ENCODE results near the gene DGCR8. TPM values are rescaled to one million over a fixed set of nuclear protein-coding genes. Genes with fewer than 3 reads are reported as not detected.

Gene DGCR8
- total and polyA plus RNA-seq, 2 donors from 2014 or later = 12.2 to 40.1 TPM

GRCh38 chr22:20132686-20133246 lies 52.7 kb downstream of the DGCR8 start:
- Histone ChIP-seq H3K27me3 (ENCODE audit: control insufficient read depth, insufficient read depth, low read length) (no peaks in the 10 kb centered on the region), H3K4me1 (ENCODE audit: control insufficient read depth in 2 of 3, insufficient read depth in 2 of 3, low read depth in 1 of 3, low read length in 3 of 3) (peaks cover 0 to 53% (median 7%) of the 10 kb centered on the region in 3 donors), H3K4me3 (ENCODE audit: low read length in 3 of 3) (peak overlapping the region in 2 of 3 donors; percentile 66 to 69), H3K27ac (ENCODE audit: low read depth in 2 of 2, low read length in 2 of 2) (no peak overlapping the region), H3K9ac (ENCODE audit: low read length in 3 of 3) (peak overlapping the region in 2 of 3 donors; percentile 65 to 80), H3K36me3 (ENCODE audit: control insufficient read depth in 2 of 3, insufficient read depth in 3 of 3, low read length in 3 of 3) (no peaks in the 10 kb centered on the region), H3K9me3 (ENCODE audit: control insufficient read depth in 2 of 3, insufficient read depth in 1 of 3, low read length in 3 of 3) (no peaks in the 10 kb centered on the region)
- intact Hi-C loops (cut with DNase I) = no loop called here
- no peak for TF ChIP-seq CTCF (IDR thresholded peaks at IDR 0.05; ENCODE audit: borderline replicate concordance, extremely low read depth, insufficient read depth)
- FAIRE-seq = no peak
- no peak for DNase-seq

- H3K4me3 ChIP-seq (ENCODE audit: low read length in 3 of 3) = no peak overlapping the region
- DNase-seq = no peak
- no peak overlapping the region for H3K9ac ChIP-seq (ENCODE audit: low read length in 3 of 3)
- no peak overlapping the region for H3K27ac ChIP-seq (ENCODE audit: low read depth in 2 of 2, low read length in 2 of 2)
- peaks cover 0 to 53% (median 7%) of the 10 kb centered on the region in 3 donors for H3K4me1 ChIP-seq (ENCODE audit: control insufficient read depth in 2 of 3, insufficient read depth in 2 of 3, low read depth in 1 of 3, low read length in 3 of 3)
- H3K9me3 ChIP-seq (ENCODE audit: control insufficient read depth in 2 of 3, insufficient read depth in 1 of 3, low read length in 3 of 3) = no peaks in the 10 kb centered on the region
- no peak for TF ChIP-seq CTCF (IDR thresholded peaks at IDR 0.05; ENCODE audit: borderline replicate concordance, extremely low read depth, insufficient read depth)
- no peaks in the 10 kb centered on the region for H3K27me3 ChIP-seq (ENCODE audit: control insufficient read depth, insufficient read depth, low read length)
- no peaks in the 10 kb centered on the region for H3K36me3 ChIP-seq (ENCODE audit: control insufficient read depth in 2 of 3, insufficient read depth in 3 of 3, low read length in 3 of 3)
- intact Hi-C loops (cut with DNase I) = no loop called here
- no peak for FAIRE-seq
These were observed 54.0 kb downstream of the DGCR8 start for GRCh38 chr22:20133930-20134549.

- intact Hi-C loops (cut with DNase I) = no loop called here
- H3K4me1 ChIP-seq (ENCODE audit: control insufficient read depth in 2 of 3, insufficient read depth in 2 of 3, low read depth in 1 of 3, low read length in 3 of 3) = peaks cover 0 to 50% (median 7%) of the 10 kb centered on the region in 3 donors
- TF ChIP-seq CTCF (IDR thresholded peaks at IDR 0.05; ENCODE audit: borderline replicate concordance, extremely low read depth, insufficient read depth) = no peak
- H3K27ac ChIP-seq (ENCODE audit: low read depth in 2 of 2, low read length in 2 of 2) = no peak overlapping the region
- H3K27me3 ChIP-seq (ENCODE audit: control insufficient read depth, insufficient read depth, low read length) = no peaks in the 10 kb centered on the region
- no peak overlapping the region for H3K4me3 ChIP-seq (ENCODE audit: low read length in 3 of 3)
- FAIRE-seq (no peak), DNase-seq (no peak)
- H3K36me3 ChIP-seq (ENCODE audit: control insufficient read depth in 2 of 3, insufficient read depth in 3 of 3, low read length in 3 of 3) = peaks cover 0 to 4% (median 0%) of the 10 kb centered on the region in 3 donors
- no peaks in the 10 kb centered on the region for H3K9me3 ChIP-seq (ENCODE audit: control insufficient read depth in 2 of 3, insufficient read depth in 1 of 3, low read length in 3 of 3)
- H3K9ac ChIP-seq (ENCODE audit: low read length in 3 of 3) = peak overlapping the region in 1 of 3 donors; percentile 40
These were observed 55.2 kb downstream of the DGCR8 start for GRCh38 chr22:20135265-20135664.

Data from kidney (tissue), 14 donors.